ENCODE measurements around the gene PSD. TPM values are rescaled to one million over a fixed set of nuclear protein-coding genes. Genes with fewer than 3 reads are reported as not detected.

The PSD gene
- total RNA-seq, 4 donors from 2014 or later: 0.30 to 1.1 (median 0.70) TPM

GRCh38 chr10:102462512-102463054 is 44.0 kb upstream of the PSD start:
- no peaks in the 10 kb centered on the region for H3K36me3 ChIP-seq
- WGBS, 2 donors: 63 to 69% methylated on average over 6 of the region's 6 CpGs
- H3K4me1 ChIP-seq: peaks cover 0 to 28% (median 12%) of the 10 kb centered on the region in 4 donors
- H3K9me3 ChIP-seq: no peaks in the 10 kb centered on the region
- TF ChIP-seq, protein P1, sequence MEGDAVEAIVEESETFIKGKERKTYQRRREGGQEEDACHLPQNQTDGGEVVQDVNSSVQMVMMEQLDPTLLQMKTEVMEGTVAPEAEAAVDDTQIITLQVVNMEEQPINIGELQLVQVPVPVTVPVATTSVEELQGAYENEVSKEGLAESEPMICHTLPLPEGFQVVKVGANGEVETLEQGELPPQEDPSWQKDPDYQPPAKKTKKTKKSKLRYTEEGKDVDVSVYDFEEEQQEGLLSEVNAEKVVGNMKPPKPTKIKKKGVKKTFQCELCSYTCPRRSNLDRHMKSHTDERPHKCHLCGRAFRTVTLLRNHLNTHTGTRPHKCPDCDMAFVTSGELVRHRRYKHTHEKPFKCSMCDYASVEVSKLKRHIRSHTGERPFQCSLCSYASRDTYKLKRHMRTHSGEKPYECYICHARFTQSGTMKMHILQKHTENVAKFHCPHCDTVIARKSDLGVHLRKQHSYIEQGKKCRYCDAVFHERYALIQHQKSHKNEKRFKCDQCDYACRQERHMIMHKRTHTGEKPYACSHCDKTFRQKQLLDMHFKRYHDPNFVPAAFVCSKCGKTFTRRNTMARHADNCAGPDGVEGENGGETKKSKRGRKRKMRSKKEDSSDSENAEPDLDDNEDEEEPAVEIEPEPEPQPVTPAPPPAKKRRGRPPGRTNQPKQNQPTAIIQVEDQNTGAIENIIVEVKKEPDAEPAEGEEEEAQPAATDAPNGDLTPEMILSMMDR (IDR thresholded peaks at IDR 0.05): no peak
- TF ChIP-seq POLR2A (IDR thresholded peaks at IDR 0.05): no peak
- TF ChIP-seq EP300 (IDR thresholded peaks at IDR 0.05): no peak
- no peak overlapping the region for H3K27ac ChIP-seq
- no peak overlapping the region for H3K4me3 ChIP-seq
- no peak for DNase-seq (ENCODE audit: low spot score in 2 of 2)
- H3K27me3 ChIP-seq: no peaks in the 10 kb centered on the region

GRCh38 chr10:102461187-102462054 is 42.8 kb upstream of the PSD start:
- H3K9me3 ChIP-seq: no peaks in the 10 kb centered on the region
- TF ChIP-seq, protein P1 (IDR thresholded peaks at IDR 0.05): peak in 1 of 5 experiments; percentile 16
- peak; percentile 61 to 69 for TF ChIP-seq EP300 (IDR thresholded peaks at IDR 0.05)
- no peak for TF ChIP-seq POLR2A (IDR thresholded peaks at IDR 0.05)
- H3K36me3 ChIP-seq: peaks cover 0 to under 1% (median 0%) of the 10 kb centered on the region in 3 donors
- 5 to 6% methylated on average over 32 to 37 of the region's 54 CpGs for WGBS, 2 donors
- H3K27me3 ChIP-seq: no peaks in the 10 kb centered on the region
- DNase-seq (ENCODE audit: low spot score in 2 of 2): peak; percentile 70 to 74
- H3K27ac ChIP-seq: peak overlapping the region in 3 of 4 donors; percentile 40 to 74 (median 54)
- peaks cover 0 to 28% (median 12%) of the 10 kb centered on the region in 4 donors for H3K4me1 ChIP-seq
- peak overlapping the region; percentile 46 to 94 (median 61) for H3K4me3 ChIP-seq

GRCh38 chr10:102460836-102461186 is 42.2 kb upstream of the PSD start:
- peak overlapping the region in 2 of 4 donors; percentile 54 to 74 for H3K27ac ChIP-seq
- 26 to 36% methylated on average over 8 of the region's 8 CpGs for WGBS, 2 donors
- peaks cover 0 to 6% (median 0%) of the 10 kb centered on the region in 3 donors for H3K36me3 ChIP-seq
- no peak for DNase-seq (ENCODE audit: low spot score in 2 of 2)
- H3K9me3 ChIP-seq: no peaks in the 10 kb centered on the region
- no peaks in the 10 kb centered on the region for H3K27me3 ChIP-seq
- peak overlapping the region; percentile 46 to 94 (median 61) for H3K4me3 ChIP-seq
- H3K4me1 ChIP-seq: peaks cover 0 to 28% (median 12%) of the 10 kb centered on the region in 4 donors
- TF ChIP-seq EP300 (IDR thresholded peaks at IDR 0.05) (no peak), POLR2A (IDR thresholded peaks at IDR 0.05) (no peak)
- TF ChIP-seq, protein P1 (IDR thresholded peaks at IDR 0.05): no peak

- no peaks in the 10 kb centered on the region for H3K9me3 ChIP-seq
These were observed 40.1 kb upstream of the PSD start for GRCh38 chr10:102458656-102459055.

DNA sequence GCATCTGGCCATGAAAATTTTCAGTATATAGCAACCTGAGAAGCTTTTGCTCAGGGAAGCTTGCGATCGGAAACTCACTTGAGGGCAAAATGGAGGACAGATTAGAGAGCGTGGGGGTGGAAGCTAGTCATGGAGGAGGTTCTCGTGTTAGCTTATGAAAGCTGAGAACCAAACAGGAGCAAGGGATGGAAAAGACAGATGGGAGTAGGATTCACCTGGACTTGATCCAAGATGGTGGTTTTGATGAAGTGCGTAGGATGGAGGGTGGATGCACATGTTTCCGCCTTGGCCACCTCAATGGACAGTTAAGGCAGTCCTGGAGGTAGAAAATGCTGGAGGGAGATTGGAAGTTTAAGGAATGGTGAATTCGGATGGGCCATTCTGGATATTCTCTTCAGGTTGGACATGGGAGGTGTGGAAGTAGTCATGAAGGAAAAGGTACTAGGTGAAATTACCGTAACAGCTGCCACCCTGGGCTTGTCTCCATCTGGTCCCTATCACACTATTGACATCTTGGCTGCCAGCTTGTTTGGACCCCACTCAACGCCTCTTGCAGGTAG is 39.1 kb upstream of the PSD start:
- no peak overlapping the region for H3K4me3 ChIP-seq
- no peak overlapping the region for H3K27ac ChIP-seq
- 84 to 86% methylated on average over 9 of the region's 9 CpGs for WGBS, 2 donors
- H3K9me3 ChIP-seq: no peaks in the 10 kb centered on the region
- H3K4me1 ChIP-seq: peaks cover 0 to 27% (median 12%) of the 10 kb centered on the region in 4 donors
- DNase-seq (ENCODE audit: low spot score in 2 of 2): no peak
- H3K36me3 ChIP-seq: peaks cover 0 to 6% (median 0%) of the 10 kb centered on the region in 3 donors
- no peak for TF ChIP-seq EP300 (IDR thresholded peaks at IDR 0.05)
- no peak for TF ChIP-seq POLR2A (IDR thresholded peaks at IDR 0.05)
- TF ChIP-seq, protein P1 (IDR thresholded peaks at IDR 0.05): no peak
- H3K27me3 ChIP-seq: no peaks in the 10 kb centered on the region

More at GRCh38 chr10:102458656-102459055, 40.1 kb upstream of the PSD start:
- H3K27ac ChIP-seq: no peak overlapping the region
- no peak overlapping the region for H3K4me3 ChIP-seq
- no peak for TF ChIP-seq POLR2A (IDR thresholded peaks at IDR 0.05)
- DNase-seq (ENCODE audit: low spot score in 2 of 2): no peak
- H3K27me3 ChIP-seq: no peaks in the 10 kb centered on the region
- peaks cover 0 to 28% (median 12%) of the 10 kb centered on the region in 4 donors for H3K4me1 ChIP-seq
- WGBS, 2 donors: 67 to 74% methylated on average over 4 of the region's 4 CpGs
- peaks cover 0 to 6% (median 0%) of the 10 kb centered on the region in 3 donors for H3K36me3 ChIP-seq
